GM23338 (cell line): ENCODE results near the gene CPLX4. TPM values are rescaled to one million over a fixed set of nuclear protein-coding genes. Genes with fewer than 3 reads are reported as not detected.
A peak's percentile ranks its signal among the peaks of the same experiment; 100 is the strongest.

Experiments
- ATAC-seq: fragments of 200-7000 bp; cut with Tn5 transposase; 3 replicates; pipeline ENCODE4 v1.9.1; 2020
- DNase-seq: peaks from one replicate; pipeline ENCODE4 v3.0.0-alpha.2; 2015; ENCODE audit warnings: low spot score
- H2AFZ ChIP-seq: fragments of 200-600 bp; sonication (generic); 2 replicates; pipeline ENCODE4 v1.8.0; 2016; ENCODE audit warnings: antibody characterized with exemption, mild to moderate bottlenecking, moderate library complexity
- H3F3A ChIP-seq: fragments of 200-600 bp; sonication (generic); replicated peaks from 2 replicates; pipeline ENCODE4 v1.8.0; 2017; ENCODE audit warnings: antibody characterized with exemption, mixed run types, low read depth
- H3K27ac ChIP-seq: fragments of 200-600 bp; sonication (generic); 2 replicates; pipeline ENCODE4 v1.6.1; 2016; ENCODE audit warnings: low read depth
- H3K27me3 ChIP-seq: fragments of 200-600 bp; sonication (generic); 2 replicates; pipeline ENCODE4 v1.8.0; 2016; ENCODE audit warnings: mild to moderate bottlenecking, mixed run types, moderate library complexity; ENCODE audit not compliant: insufficient read depth
- H3K36me3 ChIP-seq: fragments of 200-600 bp; sonication (generic); 2 replicates; pipeline ENCODE4 v1.8.0; 2016; ENCODE audit warnings: mild to moderate bottlenecking; ENCODE audit not compliant: insufficient read depth
- H3K4me1 ChIP-seq: fragments of 200-600 bp; sonication (generic); 2 replicates; pipeline ENCODE4 v1.8.0; 2016; ENCODE audit warnings: mild to moderate bottlenecking, moderate library complexity; ENCODE audit not compliant: insufficient read depth
- H3K4me2 ChIP-seq: fragments of 200-600 bp; sonication (generic); 2 replicates; pipeline ENCODE4 v1.7.1; 2017; ENCODE audit warnings: mixed run types
- H3K4me3 ChIP-seq: fragments of 200-600 bp; sonication (generic); 2 replicates; pipeline ENCODE4 v1.6.1; 2016; ENCODE audit warnings: mixed run types
- H3K79me2 ChIP-seq: fragments of 200-600 bp; sonication (generic); replicated peaks from 2 replicates; pipeline ENCODE4 v1.8.0; 2017; ENCODE audit warnings: mild to moderate bottlenecking; ENCODE audit not compliant: insufficient read depth
- H3K9me2 ChIP-seq: fragments of 200-600 bp; sonication (generic); 2 replicates; pipeline ENCODE4 v1.8.0; 2017; ENCODE audit not compliant: insufficient read depth
- H4K20me1 ChIP-seq: fragments of 200-600 bp; sonication (generic); replicated peaks from 2 replicates; pipeline ENCODE4 v1.8.0; 2017; ENCODE audit warnings: mild to moderate bottlenecking; ENCODE audit not compliant: insufficient read depth
- H3K27ac Mint-ChIP-seq: 2 replicates; pipeline ENCODE4 v1.8.0; 2020; ENCODE audit warnings: inconsistent platforms, mild to moderate bottlenecking, moderate library complexity, mixed read lengths
- H3K27me3 Mint-ChIP-seq: 3 replicates; pipeline ENCODE4 v1.8.0; 2022; ENCODE audit warnings: low read depth, mild to moderate bottlenecking, moderate library complexity, mixed read lengths, inconsistent platforms; ENCODE audit not compliant: insufficient read depth, poor library complexity
- H3K36me3 Mint-ChIP-seq: 3 replicates; pipeline ENCODE4 v1.8.0; 2021; ENCODE audit warnings: low read depth, mild to moderate bottlenecking, inconsistent platforms, moderate library complexity, mixed read lengths
- H3K4me1 Mint-ChIP-seq: 3 replicates; pipeline ENCODE4 v1.8.0; 2020; ENCODE audit warnings: mild to moderate bottlenecking, inconsistent platforms, mixed read lengths
- H3K4me3 Mint-ChIP-seq: 3 replicates; pipeline ENCODE4 v1.8.0; 2021; ENCODE audit warnings: moderate library complexity, mild to moderate bottlenecking, inconsistent platforms, mixed read lengths
- H3K9me3 Mint-ChIP-seq: 3 replicates; pipeline ENCODE4 v1.8.0; 2020; ENCODE audit warnings: moderate library complexity, mild to moderate bottlenecking, inconsistent platforms, mixed read lengths
- CREB1 ChIP-seq: fragments of 250-450 bp; sonication (Bioruptor Pico); IDR thresholded peaks from 2 replicates; pipeline ENCODE4 v1.5.0; 2020; ENCODE audit warnings: low read depth, mild to moderate bottlenecking, moderate library complexity
- CTCF ChIP-seq, 2 experiments: fragments of 200-600 bp in 1 of 2; sonication (generic) in 1 of 2; conservative IDR thresholded peaks; 2 replicates each; pipeline versions ENCODE4 v1.5.1 to v1.6.1; 2016 to 2017; ENCODE audit warnings: antibody characterized with exemption in 2 of 2, low read depth in 2 of 2, mild to moderate bottlenecking in 2 of 2, moderate library complexity in 1 of 2
- ETS1 ChIP-seq: IDR thresholded peaks from 2 replicates; pipeline ENCODE4 v1.6.1; 2016; ENCODE audit warnings: antibody characterized with exemption
- EZH2phosphoT487 ChIP-seq: fragments of 200-600 bp; sonication (generic); IDR thresholded peaks from one replicate; pipeline ENCODE4 v1.8.1; 2018; ENCODE audit warnings: antibody characterized with exemption; ENCODE audit not compliant: unreplicated experiment
- JUNB ChIP-seq: IDR thresholded peaks from one replicate; pipeline ENCODE4 v1.6.1; 2016; ENCODE audit warnings: antibody characterized with exemption; ENCODE audit not compliant: unreplicated experiment
- NANOG ChIP-seq: IDR thresholded peaks from 2 replicates; pipeline ENCODE4 v1.6.1; 2016; ENCODE audit warnings: antibody characterized with exemption, borderline replicate concordance
- POLR2AphosphoS5 ChIP-seq: IDR thresholded peaks from 2 replicates; pipeline ENCODE4 v1.6.1; 2016; ENCODE audit warnings: antibody characterized with exemption, low read depth
- REST ChIP-seq: IDR thresholded peaks from one replicate; pipeline ENCODE4 v1.6.1; 2018; ENCODE audit warnings: antibody characterized with exemption; ENCODE audit not compliant: unreplicated experiment
- STAT1 ChIP-seq: IDR thresholded peaks from one replicate; pipeline ENCODE4 v1.6.1; 2016; ENCODE audit warnings: antibody characterized with exemption; ENCODE audit not compliant: unreplicated experiment
- polyA plus RNA-seq: library from polyadenylated mRNA; unstranded; fragments of >200 nt; fragmentation: Nextera tagmentation; extraction: Ambion mirVana; gene quantifications from 2 replicates; pipeline ENCODE4 v1.2.1, GENCODE V29; 2016
- total RNA-seq: library from RNA; depleted of rRNA; stranded (reverse); fragments of >200 nt; shearing (Covaris generic); gene quantifications from 2 replicates; pipeline ENCODE4 v1.2.3, GENCODE V29; 2014
- TF ChIP-seq, protein P1 (sequence below): fragments of 250-450 bp; sonication (Bioruptor Pico); IDR thresholded peaks from 2 replicates; pipeline ENCODE4 v1.5.0; 2020; ENCODE audit warnings: mild to moderate bottlenecking, moderate library complexity

Gene CPLX4
- total and polyA plus RNA-seq, 2 experiments from 2014 or later = not detected

DNA sequence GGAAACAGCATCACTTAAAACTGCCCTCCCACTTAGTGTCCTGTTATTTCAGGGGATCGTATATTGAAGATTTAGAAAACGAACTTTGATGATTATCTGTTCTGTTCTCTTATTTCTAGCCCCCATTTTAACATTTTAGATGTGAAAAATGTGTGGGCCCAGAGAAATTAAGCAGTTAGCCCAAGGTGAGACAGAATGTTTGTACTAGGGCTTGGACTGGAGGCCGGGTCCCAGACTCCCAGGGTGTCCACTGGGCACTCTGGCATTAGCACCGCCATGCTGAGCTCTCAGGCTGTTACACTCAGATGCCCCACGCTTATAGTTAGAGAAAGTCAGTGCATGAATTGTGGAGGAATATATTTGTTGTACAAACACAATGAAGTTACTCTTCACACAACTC is 39.7 kb downstream of the CPLX4 start (continued):
- TF ChIP-seq POLR2AphosphoS5 (no peak), JUNB (no peak), EZH2phosphoT487 (no peak), CREB1 (no peak), ETS1 (no peak), NANOG (no peak), CTCF (conservative IDR thresholded peaks at IDR 0.05; ENCODE audit: low read depth in 2 of 2) (no peak)

DNA sequence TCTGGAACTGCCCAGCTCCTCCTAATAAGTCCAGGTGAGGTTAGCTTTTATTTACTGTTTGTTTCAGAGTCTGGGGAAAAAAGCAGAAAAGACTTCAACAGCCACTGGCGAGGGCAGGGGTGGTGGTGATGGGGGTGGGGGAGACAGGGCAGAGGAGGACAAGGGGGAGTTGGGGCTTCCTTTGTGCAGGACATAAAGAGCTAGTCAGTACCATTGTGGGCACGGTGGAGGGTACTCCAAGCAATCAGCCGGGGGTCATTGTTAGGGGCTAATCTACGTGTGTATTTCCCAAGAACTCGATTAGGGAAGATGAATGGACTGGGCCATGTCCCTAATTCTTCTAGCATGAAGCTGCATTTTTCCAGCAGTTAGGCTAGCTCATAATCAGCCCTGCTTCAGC is 42.4 kb downstream of the CPLX4 start:
- peaks cover 9% of the 10 kb centered on the region; the same call in 1 of the 2 replicates for H3F3A ChIP-seq
- Mint-ChIP-seq H3K9me3 (peaks cover 1% of the 10 kb centered on the region; the same call in 1 of the 3 replicates), H3K27me3 (peaks cover 58% of the 10 kb centered on the region), H3K27ac (no peak overlapping the region), H3K4me1 (peaks cover 29% of the 10 kb centered on the region), H3K4me3 (peak overlapping the region; percentile 35; the same call in 2 of the 3 replicates), H3K36me3 (no peaks in the 10 kb centered on the region)
- peaks cover 100% of the 10 kb centered on the region for H3K27me3 ChIP-seq
- no peaks in the 10 kb centered on the region for H3K36me3 ChIP-seq
- H2AFZ ChIP-seq = no peak overlapping the region
- peak overlapping the region; percentile 45 for H3K4me3 ChIP-seq
- H3K4me1 ChIP-seq = peaks cover 38% of the 10 kb centered on the region
- H3K79me2 ChIP-seq = no peaks in the 10 kb centered on the region
- ATAC-seq = peak; percentile 23
- no peaks in the 10 kb centered on the region for H3K9me2 ChIP-seq
- H3K4me2 ChIP-seq = peak overlapping the region; percentile 79
- H4K20me1 ChIP-seq = peaks cover 22% of the 10 kb centered on the region; the same call in 1 of the 2 replicates
- peak; percentile 53 for DNase-seq
- H3K27ac ChIP-seq = no peak overlapping the region
- TF ChIP-seq REST = no peak
- TF ChIP-seq, protein P1, sequence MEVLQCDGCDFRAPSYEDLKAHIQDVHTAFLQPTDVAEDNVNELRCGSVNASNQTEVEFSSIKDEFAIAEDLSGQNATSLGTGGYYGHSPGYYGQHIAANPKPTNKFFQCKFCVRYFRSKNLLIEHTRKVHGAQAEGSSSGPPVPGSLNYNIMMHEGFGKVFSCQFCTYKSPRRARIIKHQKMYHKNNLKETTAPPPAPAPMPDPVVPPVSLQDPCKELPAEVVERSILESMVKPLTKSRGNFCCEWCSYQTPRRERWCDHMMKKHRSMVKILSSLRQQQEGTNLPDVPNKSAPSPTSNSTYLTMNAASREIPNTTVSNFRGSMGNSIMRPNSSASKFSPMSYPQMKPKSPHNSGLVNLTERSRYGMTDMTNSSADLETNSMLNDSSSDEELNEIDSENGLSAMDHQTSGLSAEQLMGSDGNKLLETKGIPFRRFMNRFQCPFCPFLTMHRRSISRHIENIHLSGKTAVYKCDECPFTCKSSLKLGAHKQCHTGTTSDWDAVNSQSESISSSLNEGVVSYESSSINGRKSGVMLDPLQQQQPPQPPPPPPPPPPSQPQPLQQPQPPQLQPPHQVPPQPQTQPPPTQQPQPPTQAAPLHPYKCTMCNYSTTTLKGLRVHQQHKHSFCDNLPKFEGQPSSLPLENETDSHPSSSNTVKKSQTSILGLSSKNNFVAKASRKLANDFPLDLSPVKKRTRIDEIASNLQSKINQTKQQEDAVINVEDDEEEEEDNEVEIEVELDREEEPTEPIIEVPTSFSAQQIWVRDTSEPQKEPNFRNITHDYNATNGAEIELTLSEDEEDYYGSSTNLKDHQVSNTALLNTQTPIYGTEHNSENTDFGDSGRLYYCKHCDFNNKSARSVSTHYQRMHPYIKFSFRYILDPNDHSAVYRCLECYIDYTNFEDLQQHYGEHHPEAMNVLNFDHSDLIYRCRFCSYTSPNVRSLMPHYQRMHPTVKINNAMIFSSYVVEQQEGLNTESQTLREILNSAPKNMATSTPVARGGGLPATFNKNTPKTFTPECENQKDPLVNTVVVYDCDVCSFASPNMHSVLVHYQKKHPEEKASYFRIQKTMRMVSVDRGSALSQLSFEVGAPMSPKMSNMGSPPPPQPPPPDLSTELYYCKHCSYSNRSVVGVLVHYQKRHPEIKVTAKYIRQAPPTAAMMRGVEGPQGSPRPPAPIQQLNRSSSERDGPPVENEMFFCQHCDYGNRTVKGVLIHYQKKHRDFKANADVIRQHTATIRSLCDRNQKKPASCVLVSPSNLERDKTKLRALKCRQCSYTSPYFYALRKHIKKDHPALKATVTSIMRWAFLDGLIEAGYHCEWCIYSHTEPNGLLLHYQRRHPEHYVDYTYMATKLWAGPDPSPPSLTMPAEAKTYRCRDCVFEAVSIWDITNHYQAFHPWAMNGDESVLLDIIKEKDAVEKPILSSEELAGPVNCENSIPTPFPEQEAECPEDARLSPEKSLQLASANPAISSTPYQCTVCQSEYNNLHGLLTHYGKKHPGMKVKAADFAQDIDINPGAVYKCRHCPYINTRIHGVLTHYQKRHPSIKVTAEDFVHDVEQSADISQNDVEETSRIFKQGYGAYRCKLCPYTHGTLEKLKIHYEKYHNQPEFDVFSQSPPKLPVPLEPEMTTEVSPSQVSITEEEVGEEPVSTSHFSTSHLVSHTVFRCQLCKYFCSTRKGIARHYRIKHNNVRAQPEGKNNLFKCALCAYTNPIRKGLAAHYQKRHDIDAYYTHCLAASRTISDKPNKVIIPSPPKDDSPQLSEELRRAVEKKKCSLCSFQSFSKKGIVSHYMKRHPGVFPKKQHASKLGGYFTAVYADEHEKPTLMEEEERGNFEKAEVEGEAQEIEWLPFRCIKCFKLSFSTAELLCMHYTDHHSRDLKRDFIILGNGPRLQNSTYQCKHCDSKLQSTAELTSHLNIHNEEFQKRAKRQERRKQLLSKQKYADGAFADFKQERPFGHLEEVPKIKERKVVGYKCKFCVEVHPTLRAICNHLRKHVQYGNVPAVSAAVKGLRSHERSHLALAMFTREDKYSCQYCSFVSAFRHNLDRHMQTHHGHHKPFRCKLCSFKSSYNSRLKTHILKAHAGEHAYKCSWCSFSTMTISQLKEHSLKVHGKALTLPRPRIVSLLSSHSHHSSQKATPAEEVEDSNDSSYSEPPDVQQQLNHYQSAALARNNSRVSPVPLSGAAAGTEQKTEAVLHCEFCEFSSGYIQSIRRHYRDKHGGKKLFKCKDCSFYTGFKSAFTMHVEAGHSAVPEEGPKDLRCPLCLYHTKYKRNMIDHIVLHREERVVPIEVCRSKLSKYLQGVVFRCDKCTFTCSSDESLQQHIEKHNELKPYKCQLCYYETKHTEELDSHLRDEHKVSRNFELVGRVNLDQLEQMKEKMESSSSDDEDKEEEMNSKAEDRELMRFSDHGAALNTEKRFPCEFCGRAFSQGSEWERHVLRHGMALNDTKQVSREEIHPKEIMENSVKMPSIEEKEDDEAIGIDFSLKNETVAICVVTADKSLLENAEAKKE (CRISPR knock-in tag) = no peak
- TF ChIP-seq CREB1 = no peak
- TF ChIP-seq CTCF (conservative IDR thresholded peaks at IDR 0.05; ENCODE audit: low read depth in 2 of 2) = no peak
- TF ChIP-seq STAT1 = no peak
